Stomach (tissue), 9 donors: ENCODE data around the gene ELP2. TPM values are rescaled to one million over a fixed set of nuclear protein-coding genes. Genes with fewer than 3 reads are reported as not detected.

ENCODE experiments used
- DNase-seq, 2 donors: peaks; one replicate each; pipeline versions ENCODE4 v3.0.0 to v3.0.0-alpha.2; 2013 to 2019
- H3K27ac ChIP-seq, 5 donors: fragments of 200-600 bp in 4 of 5; sonication (generic) in 4 of 5; one replicate each; pipeline ENCODE4 v1.5.1; 2013 to 2019; ENCODE audit warnings: mild to moderate bottlenecking in 1 of 5, moderate library complexity in 1 of 5
- H3K27me3 ChIP-seq, 3 donors: fragments of 200-600 bp; sonication (generic); one replicate each; pipeline ENCODE4 v1.5.1; 2017 to 2019; ENCODE audit warnings: mixed run types in 1 of 3
- H3K36me3 ChIP-seq, 4 donors: fragments of 200-600 bp; sonication (generic); 1 replicate in 3 of 4; 2 replicates in 1 of 4; pipeline ENCODE4 v1.5.1; 2016 to 2019
- H3K4me1 ChIP-seq, 4 donors: fragments of 200-600 bp; sonication (generic); one replicate each; pipeline ENCODE4 v1.5.1; 2016 to 2019
- H3K4me3 ChIP-seq, 4 donors: fragments of 200-600 bp; sonication (generic) in 3 of 4; one replicate each; pipeline ENCODE4 v1.5.1; 2016 to 2019; ENCODE audit warnings: mild to moderate bottlenecking in 1 of 4
- H3K9me3 ChIP-seq, 4 donors: fragments of 200-600 bp; sonication (generic); one replicate each; pipeline ENCODE4 v1.5.1; 2016 to 2019
- EP300 ChIP-seq: sonication (generic); formaldehyde crosslinking; IDR thresholded peaks from one replicate; pipeline ENCODE4 v1.6.1; 2017; ENCODE audit warnings: antibody characterized with exemption
- POLR2A ChIP-seq, 4 donors: fragments of 450-650 bp; IDR thresholded peaks; one replicate each; pipeline ENCODE4 v1.6.1; 2016; ENCODE audit warnings: antibody characterized with exemption in 4 of 4, control low read depth in 2 of 4, mild to moderate bottlenecking in 1 of 4, moderate library complexity in 1 of 4
- POLR2AphosphoS5 ChIP-seq, 3 donors: sonication (generic); formaldehyde crosslinking; IDR thresholded peaks; one replicate each; pipeline ENCODE4 v1.6.1; 2016; ENCODE audit warnings: antibody characterized with exemption in 3 of 3
- WGBS, 5 donors: extraction: QIAGEN DNeasy Blood & Tissue Kit in 3 of 5; methylation state at CpG; one replicate each; pipeline versions ENCODE4 v1.1.5 to v1.1.7; 2013 to 2018; 5-methylcytosine and 5-hydroxymethylcytosine counted together
- intact Hi-C: fragments of 100-400 bp; cut with DNase I; formaldehyde crosslinking; loops from one replicate; pipeline ENCODE4 v1.15.1; 2023; ENCODE audit warnings: low total_unique reads
- polyA plus RNA-seq, 3 donors: library from polyadenylated mRNA; stranded (reverse); fragments of 200-250 nt; gene quantifications; one replicate each; pipeline ENCODE4 v1.2.3, GENCODE V29; 2013
- total RNA-seq, 5 donors: library from RNA; depleted of rRNA; stranded (reverse); fragments of >200 nt; gene quantifications; one replicate each; pipeline versions ENCODE4 v1.1.0 to v1.2.3, GENCODE V29; 2014 to 2016
- TF ChIP-seq, protein P1 (sequence below), 7 experiments: fragments of 450-650 bp in 4 of 7; fragments of 200-600 bp in 3 of 7; sonication (generic) in 3 of 7; IDR thresholded peaks; one replicate each; pipeline ENCODE4 v1.5.1; 2016 to 2019; ENCODE audit warnings: antibody characterized with exemption in 7 of 7, control low read depth in 2 of 7, mild to moderate bottlenecking in 1 of 7
- donor health status: healthy with polysubstance abuse.
- donor health status: Bipolar disorder and iron deficiency.
- donor health status: healthy.

ELP2 gene
- total and polyA plus RNA-seq, 8 donors: 24.1 to 278 (median 63.4) TPM

DNA sequence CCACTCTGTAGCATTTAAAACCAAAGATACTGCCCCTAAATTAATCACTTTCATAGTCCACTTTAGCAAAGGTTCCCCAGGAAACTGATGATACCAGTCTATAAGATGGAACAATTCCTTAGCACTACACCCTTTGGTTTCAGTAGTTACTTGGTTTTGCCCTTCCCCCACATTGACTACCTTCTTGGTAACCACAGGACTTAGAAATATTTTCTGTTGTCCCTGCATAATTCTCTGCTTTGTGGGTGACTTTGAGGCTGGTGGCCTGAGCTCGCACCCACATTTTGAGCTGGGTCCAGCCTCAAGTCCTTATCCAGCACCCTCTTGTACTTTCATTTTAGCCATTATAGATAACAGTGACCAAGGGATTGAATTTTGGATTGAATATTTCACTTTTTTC is 23.1 kb downstream of the ELP2 start:
- intact Hi-C loops: no loop called here
- DNase-seq: no peak
- WGBS, 5 donors: 92 to 100% (median 94%) methylated on average over 1 of the region's 1 CpG
- no peaks in the 10 kb centered on the region for H3K9me3 ChIP-seq
- H3K36me3 ChIP-seq: peaks cover 12 to 100% (median 99%) of the 10 kb centered on the region in 4 donors
- TF ChIP-seq POLR2A (IDR thresholded peaks at IDR 0.05): no peak
- TF ChIP-seq, protein P1, sequence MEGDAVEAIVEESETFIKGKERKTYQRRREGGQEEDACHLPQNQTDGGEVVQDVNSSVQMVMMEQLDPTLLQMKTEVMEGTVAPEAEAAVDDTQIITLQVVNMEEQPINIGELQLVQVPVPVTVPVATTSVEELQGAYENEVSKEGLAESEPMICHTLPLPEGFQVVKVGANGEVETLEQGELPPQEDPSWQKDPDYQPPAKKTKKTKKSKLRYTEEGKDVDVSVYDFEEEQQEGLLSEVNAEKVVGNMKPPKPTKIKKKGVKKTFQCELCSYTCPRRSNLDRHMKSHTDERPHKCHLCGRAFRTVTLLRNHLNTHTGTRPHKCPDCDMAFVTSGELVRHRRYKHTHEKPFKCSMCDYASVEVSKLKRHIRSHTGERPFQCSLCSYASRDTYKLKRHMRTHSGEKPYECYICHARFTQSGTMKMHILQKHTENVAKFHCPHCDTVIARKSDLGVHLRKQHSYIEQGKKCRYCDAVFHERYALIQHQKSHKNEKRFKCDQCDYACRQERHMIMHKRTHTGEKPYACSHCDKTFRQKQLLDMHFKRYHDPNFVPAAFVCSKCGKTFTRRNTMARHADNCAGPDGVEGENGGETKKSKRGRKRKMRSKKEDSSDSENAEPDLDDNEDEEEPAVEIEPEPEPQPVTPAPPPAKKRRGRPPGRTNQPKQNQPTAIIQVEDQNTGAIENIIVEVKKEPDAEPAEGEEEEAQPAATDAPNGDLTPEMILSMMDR (IDR thresholded peaks at IDR 0.05): no peak
- no peak for TF ChIP-seq POLR2AphosphoS5 (IDR thresholded peaks at IDR 0.05)
- TF ChIP-seq EP300: no peak
- no peaks in the 10 kb centered on the region for H3K27me3 ChIP-seq
- no peaks in the 10 kb centered on the region for H3K4me1 ChIP-seq
- H3K27ac ChIP-seq: no peak overlapping the region
- no peak overlapping the region for H3K4me3 ChIP-seq

DNA sequence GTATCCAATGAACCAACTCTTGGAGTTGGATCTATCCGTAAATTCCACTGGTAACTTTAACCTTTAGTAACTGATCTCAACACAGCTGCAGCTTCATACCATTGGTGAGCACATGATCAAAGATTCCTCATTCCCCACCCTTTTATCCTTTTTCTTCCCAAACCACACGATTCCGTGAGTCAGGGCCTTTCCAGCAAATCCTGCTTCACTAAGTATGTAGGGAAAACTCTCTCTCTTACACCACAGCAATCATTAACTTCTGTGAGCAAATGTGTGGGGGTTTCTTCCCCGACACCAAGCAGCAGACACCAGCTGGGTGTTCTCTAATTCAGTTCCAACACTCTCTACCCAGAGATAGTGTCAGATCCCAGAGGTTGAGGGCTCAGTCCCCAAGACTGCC is 23.5 kb downstream of the ELP2 start:
- Histone ChIP-seq H3K9me3 (no peaks in the 10 kb centered on the region), H3K36me3 (peaks cover 12 to 100% (median 98%) of the 10 kb centered on the region in 4 donors), H3K4me1 (no peaks in the 10 kb centered on the region), H3K27me3 (no peaks in the 10 kb centered on the region), H3K27ac (no peak overlapping the region), H3K4me3 (no peak overlapping the region)
- TF ChIP-seq POLR2A (IDR thresholded peaks at IDR 0.05) (no peak), POLR2AphosphoS5 (IDR thresholded peaks at IDR 0.05) (no peak), EP300 (no peak)
- TF ChIP-seq, protein P1 (IDR thresholded peaks at IDR 0.05): no peak
- intact Hi-C loops: no loop called here
- DNase-seq: no peak
- 75 to 93% (median 78%) methylated on average over 4 of the region's 4 CpGs for WGBS, 5 donors

DNA sequence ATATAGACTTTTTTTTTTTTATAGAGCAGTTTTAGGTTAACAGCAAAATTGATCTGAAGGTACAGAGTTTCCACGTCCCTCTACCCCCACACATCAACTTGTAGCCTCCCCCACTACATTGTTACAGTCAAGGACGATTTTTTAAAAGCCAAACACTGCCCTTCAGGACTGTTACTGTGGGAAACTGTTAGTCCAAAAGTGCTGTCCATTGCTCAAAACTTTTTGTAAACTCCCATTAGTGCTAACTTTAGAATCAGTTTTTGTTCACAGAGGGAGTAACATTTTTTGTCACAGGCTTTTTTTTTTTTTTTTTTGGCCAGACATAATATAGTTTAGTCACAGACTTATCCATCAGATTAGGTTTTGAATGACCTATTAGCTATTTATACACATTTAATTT is 24.1 kb downstream of the ELP2 start:
- Histone ChIP-seq H3K4me3 (no peak overlapping the region), H3K4me1 (no peaks in the 10 kb centered on the region), H3K36me3 (peaks cover 12 to 100% (median 98%) of the 10 kb centered on the region in 4 donors), H3K9me3 (no peaks in the 10 kb centered on the region), H3K27me3 (no peaks in the 10 kb centered on the region), H3K27ac (no peak overlapping the region)
- TF ChIP-seq, protein P1 (IDR thresholded peaks at IDR 0.05): no peak
- TF ChIP-seq EP300 (no peak), POLR2A (IDR thresholded peaks at IDR 0.05) (no peak), POLR2AphosphoS5 (IDR thresholded peaks at IDR 0.05) (no peak)
- 72 to 85% (median 78%) methylated on average over 2 of the region's 2 CpGs for WGBS, 5 donors
- intact Hi-C loops: no loop called here
- DNase-seq: no peak

DNA sequence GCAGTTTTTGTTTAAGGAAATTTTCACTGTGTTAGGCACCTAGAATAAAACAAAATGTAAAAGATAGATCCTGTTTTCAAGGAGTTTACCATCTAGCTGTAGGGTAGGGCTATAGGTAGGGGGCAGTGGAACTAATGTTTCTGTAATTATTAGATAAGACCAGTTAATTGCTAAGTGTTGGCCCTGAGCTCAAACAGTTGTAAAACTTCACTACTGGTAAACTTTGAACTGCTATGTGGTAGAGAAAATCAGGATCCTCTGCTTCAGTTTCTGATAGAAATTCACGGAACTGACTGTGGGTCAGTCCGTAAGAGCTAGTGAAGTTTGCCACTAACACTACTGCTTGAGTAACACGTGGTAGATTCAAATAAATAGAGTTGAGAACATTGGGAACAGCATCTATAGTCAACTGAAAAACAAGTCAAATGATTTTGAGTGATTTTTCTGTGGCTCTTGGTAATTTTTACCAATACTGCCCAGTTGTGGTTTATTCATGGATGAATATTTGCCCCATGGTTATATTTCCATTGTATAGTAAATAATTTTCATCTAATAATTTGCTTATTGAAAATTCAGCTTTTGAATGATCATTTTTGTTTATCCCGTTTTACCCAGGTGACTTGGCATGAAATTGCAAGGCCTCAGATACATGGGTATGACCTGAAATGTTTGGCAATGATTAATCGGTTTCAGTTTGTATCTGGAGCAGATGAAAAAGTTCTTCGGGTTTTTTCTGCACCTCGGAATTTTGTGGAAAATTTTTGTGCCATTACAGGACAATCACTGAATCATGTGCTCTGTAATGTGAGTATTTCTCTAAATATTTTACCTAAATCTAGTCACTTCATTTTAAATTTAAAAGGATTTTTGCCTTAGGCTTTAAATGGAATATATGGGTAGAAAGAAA is 26.4 kb downstream of the ELP2 start:
- TF ChIP-seq, protein P1 (IDR thresholded peaks at IDR 0.05): no peak
- TF ChIP-seq EP300 (no peak), POLR2A (IDR thresholded peaks at IDR 0.05) (no peak), POLR2AphosphoS5 (IDR thresholded peaks at IDR 0.05) (no peak)
- no peaks in the 10 kb centered on the region for H3K4me1 ChIP-seq
- H3K4me3 ChIP-seq: no peak overlapping the region
- peaks cover 32 to 100% (median 99%) of the 10 kb centered on the region in 4 donors for H3K36me3 ChIP-seq
- no peaks in the 10 kb centered on the region for H3K27me3 ChIP-seq
- H3K27ac ChIP-seq: no peak overlapping the region
- no peaks in the 10 kb centered on the region for H3K9me3 ChIP-seq
- DNase-seq: no peak
- WGBS, 5 donors: 73 to 97% (median 93%) methylated on average over 7 of the region's 7 CpGs
- intact Hi-C loops: no loop called here
